ENCODE data around the gene FER.

- TF ChIP-seq EZH2 (IDR thresholded peaks at IDR 0.05; ENCODE audit: borderline replicate concordance) (no peak), CTCF (IDR thresholded peaks at IDR 0.05; ENCODE audit: poor library complexity) (no peak), EZH2phosphoT487 (IDR thresholded peaks at IDR 0.05; ENCODE audit: low read depth, severe bottlenecking, unreplicated experiment) (no peak)
These were observed 198.3 kb downstream of the FER start for GRCh38 chr5:108946008-108946407.
